ENCODE data around the gene SPATA33. TPM values are rescaled to one million over a fixed set of nuclear protein-coding genes. Genes with fewer than 3 reads are reported as not detected.
"Not testable (repeated sequence)": the region's sequence is repeated elsewhere in the genome, so short reads cannot be mapped to it uniquely, and the experiment has no call there.

Gene SPATA33
- total RNA-seq, 4 donors from 2014 or later, result 1.7 to 5.3 (median 3.2) TPM

DNA sequence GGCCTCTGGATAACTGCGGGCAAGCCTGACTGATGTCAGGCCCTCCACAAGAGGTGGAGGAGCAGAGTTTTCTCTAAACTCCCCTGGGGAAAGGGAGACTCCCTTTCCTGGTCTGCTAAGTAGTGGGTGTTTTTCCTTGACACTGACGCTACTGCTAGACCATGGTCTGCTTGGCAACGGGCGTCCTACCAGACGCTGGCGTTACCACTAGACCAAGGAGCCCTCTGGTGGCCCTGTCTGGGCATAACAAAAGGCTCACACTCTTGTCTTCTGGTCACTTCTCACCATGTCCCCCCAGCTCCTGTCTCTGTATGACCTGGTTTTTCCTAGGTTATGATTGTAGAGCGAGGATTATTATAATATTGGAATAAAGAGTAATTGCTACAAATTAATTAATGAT, 9.4 kb downstream of the SPATA33 start:
- TF ChIP-seq, protein P1, sequence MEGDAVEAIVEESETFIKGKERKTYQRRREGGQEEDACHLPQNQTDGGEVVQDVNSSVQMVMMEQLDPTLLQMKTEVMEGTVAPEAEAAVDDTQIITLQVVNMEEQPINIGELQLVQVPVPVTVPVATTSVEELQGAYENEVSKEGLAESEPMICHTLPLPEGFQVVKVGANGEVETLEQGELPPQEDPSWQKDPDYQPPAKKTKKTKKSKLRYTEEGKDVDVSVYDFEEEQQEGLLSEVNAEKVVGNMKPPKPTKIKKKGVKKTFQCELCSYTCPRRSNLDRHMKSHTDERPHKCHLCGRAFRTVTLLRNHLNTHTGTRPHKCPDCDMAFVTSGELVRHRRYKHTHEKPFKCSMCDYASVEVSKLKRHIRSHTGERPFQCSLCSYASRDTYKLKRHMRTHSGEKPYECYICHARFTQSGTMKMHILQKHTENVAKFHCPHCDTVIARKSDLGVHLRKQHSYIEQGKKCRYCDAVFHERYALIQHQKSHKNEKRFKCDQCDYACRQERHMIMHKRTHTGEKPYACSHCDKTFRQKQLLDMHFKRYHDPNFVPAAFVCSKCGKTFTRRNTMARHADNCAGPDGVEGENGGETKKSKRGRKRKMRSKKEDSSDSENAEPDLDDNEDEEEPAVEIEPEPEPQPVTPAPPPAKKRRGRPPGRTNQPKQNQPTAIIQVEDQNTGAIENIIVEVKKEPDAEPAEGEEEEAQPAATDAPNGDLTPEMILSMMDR (IDR thresholded peaks at IDR 0.05), result peak in 1 of 4 experiments; percentile 26
- H3K27me3 ChIP-seq, result not testable (repeated sequence)

DNA sequence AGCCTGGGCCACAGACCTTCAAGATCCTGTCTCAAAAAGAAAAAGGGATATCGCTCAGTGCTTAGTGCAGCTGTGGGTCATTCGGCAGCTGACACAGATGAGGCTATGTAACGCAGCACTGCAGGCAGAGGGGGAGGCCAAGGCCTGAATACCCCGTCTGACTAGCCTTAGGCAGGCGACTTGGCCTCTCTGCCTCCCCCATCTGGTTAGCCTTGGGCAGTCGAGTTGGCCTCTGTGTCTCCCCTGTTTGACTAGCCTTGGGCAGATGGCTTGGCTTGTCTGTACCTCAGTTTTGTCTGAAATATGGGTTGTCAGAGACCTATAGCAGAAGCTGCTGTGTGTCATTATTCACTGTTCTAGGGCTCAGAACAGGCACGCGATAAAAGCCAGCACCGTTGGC, 10.0 kb downstream of the SPATA33 start:
- ATAC-seq, result no peak
- no CpG with 5 or more reads among the region's 9 CpGs for WGBS, 2 donors (ENCODE audit: low coverage in 1 of 2)
- H3K4me1 ChIP-seq, result no peaks in the 10 kb centered on the region
- H3K9me3 ChIP-seq, result no peaks in the 10 kb centered on the region
- no peaks in the 10 kb centered on the region for H3K27me3 ChIP-seq
- H3K36me3 ChIP-seq, result peaks cover 0 to 16% of the 10 kb centered on the region in 2 donors
- no peak overlapping the region for H3K4me3 ChIP-seq
- no peak overlapping the region for H3K27ac ChIP-seq
- TF ChIP-seq, protein P1 (IDR thresholded peaks at IDR 0.05), result no peak
- no peak for TF ChIP-seq EP300 (IDR thresholded peaks at IDR 0.05)
- no peak for TF ChIP-seq POLR2AphosphoS5 (IDR thresholded peaks at IDR 0.05)
- TF ChIP-seq POLR2A (IDR thresholded peaks at IDR 0.05), result no peak

More for the DNA sequence above, 9.4 kb downstream of the SPATA33 start:
- WGBS, 2 donors (ENCODE audit: low coverage in 1 of 2), result 40 to 51% methylated on average over 6 of the region's 7 CpGs
- not testable (repeated sequence) for H3K9me3 ChIP-seq, H3K4me1 ChIP-seq, H3K27ac ChIP-seq, ATAC-seq, H3K4me3 ChIP-seq
- H3K36me3 ChIP-seq, result peaks cover 0 to 23% of the 10 kb centered on the region in 2 donors

DNA sequence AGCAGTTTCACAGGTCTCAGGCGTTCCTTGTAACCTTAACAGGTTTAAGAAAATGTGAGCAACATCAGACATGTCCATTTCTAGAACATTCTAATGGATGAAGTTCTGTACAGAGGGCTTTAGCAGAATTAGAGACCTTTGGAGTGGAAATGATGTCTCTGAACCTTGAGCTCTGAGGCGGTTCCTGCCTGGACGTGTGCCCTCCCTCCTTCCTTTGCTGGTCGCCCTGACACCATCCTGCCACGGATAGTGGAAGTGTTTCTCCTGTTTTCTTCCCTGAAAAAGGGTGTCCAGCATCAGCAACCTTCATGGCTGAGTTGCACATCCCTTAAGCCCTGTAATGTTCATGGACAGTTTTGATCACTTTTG, 11.1 kb downstream of the SPATA33 start:
- 39 to 66% methylated on average over 4 of the region's 5 CpGs for WGBS, 2 donors (ENCODE audit: low coverage in 1 of 2)
- ATAC-seq, result no peak
- H3K36me3 ChIP-seq, result peaks cover 0 to 8% of the 10 kb centered on the region in 2 donors
- H3K4me3 ChIP-seq, result no peak overlapping the region
- no peaks in the 10 kb centered on the region for H3K9me3 ChIP-seq
- TF ChIP-seq, protein P1 (IDR thresholded peaks at IDR 0.05), result no peak
- H3K4me1 ChIP-seq, result no peaks in the 10 kb centered on the region
- H3K27ac ChIP-seq, result no peak overlapping the region
- no peaks in the 10 kb centered on the region for H3K27me3 ChIP-seq

DNA sequence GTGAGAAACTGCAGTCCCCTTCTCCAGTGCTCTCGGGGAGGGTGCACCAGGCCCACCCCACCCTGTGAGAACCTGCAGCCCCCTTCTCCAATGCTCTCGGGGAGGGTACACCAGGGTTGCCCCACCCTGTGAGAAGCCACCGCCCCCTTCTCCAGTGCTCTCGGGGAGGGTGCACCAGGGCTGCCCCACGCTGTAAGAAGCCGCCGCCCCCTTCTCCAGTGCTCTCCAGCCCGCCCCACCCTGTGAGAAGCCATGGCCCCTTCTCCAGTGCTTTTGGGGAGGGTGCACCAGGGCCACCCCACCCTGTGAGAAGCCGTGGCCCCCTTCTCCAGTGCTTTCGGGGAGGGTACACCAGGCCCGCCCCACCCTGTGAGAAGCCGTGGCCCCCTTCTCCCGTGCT, 12.1 kb downstream of the SPATA33 start:
- TF ChIP-seq, protein P1 (IDR thresholded peaks at IDR 0.05), result no peak
- TF ChIP-seq EP300 (IDR thresholded peaks at IDR 0.05) (no peak), POLR2A (IDR thresholded peaks at IDR 0.05) (no peak), POLR2AphosphoS5 (IDR thresholded peaks at IDR 0.05) (no peak)
- Histone ChIP-seq H3K9me3 (no peaks in the 10 kb centered on the region), H3K27ac (no peak overlapping the region), H3K4me1 (no peaks in the 10 kb centered on the region), H3K36me3 (peaks cover 0 to 2% of the 10 kb centered on the region in 2 donors), H3K4me3 (no peak overlapping the region), H3K27me3 (no peaks in the 10 kb centered on the region)
- no peak for ATAC-seq
- 100% methylated on average over 2 of the region's 13 CpGs; no CpG with 5 or more reads in 1 of the 2 donors for WGBS, 2 donors (ENCODE audit: low coverage in 1 of 2)

DNA sequence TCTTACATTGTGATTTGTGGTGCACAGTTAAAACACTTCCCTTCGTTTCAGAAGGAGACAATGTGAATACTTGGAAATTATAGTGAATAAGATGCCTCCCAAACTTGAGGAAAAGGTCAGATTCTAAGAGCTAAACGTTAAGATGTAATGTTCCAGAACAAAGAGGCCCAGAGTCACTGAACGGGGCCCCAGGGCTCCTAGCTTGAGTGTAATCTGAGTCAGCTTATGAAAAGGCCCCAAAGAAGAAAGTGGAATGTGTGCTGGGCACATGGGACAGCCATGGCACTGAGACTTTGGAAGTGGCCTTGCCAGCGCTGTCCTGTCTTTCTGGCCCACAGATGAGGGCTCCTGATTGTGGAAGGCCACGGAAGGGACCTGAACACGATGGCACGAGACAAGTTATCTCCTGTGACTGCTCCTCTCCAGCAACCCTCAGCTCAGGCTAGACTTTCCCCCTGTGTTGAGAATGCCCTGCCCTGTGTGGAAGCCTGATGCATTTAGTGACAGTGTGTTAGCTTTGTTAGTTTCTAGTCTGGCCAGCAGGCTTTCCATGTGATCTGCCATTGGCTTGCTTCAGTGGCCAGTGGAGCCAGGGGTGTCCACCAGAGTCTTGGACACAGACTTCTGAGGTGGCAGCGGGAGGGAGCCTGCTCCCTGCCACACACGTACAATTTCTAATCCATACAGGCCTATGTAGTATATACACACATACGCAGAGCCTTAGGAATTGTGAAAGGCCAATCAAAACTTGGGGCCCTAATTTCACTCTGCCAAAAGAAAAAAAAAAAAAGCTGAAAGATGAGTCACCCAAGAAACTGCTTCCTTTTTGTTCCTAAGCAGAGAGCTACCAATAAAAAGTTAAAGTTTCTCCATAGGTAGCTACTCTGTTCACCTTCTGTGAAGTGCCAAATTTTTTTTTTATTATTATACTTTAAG, 13.1 kb downstream of the SPATA33 start:
- H3K27ac ChIP-seq, result no peak overlapping the region
- no peak for ATAC-seq

DNA sequence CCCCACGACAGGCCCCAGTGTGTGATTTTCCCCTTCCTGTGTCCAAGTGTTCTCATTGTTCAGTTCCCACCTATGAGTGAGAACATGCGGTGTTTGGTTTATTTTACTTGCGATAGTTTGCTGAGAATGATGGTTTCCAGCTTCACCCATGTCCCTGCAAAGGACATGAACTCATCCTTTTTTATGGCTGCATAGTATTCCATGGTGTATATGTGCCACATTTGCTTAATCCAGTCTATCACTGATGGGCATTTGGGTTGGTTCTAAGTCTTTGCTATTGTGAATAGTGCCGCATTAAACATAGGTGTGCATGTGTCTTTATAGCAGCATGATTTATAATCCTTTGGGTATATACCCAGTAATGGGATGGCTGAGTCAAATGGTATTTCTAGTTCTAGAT, 13.9 kb downstream of the SPATA33 start:
- WGBS, 2 donors (ENCODE audit: low coverage in 1 of 2), result 62 to 95% methylated on average over 3 to 4 of the region's 4 CpGs
- H3K4me1 ChIP-seq, H3K27ac ChIP-seq, H3K36me3 ChIP-seq, ATAC-seq, H3K27me3 ChIP-seq, H3K9me3 ChIP-seq, H3K4me3 ChIP-seq: not testable (repeated sequence)

More for the DNA sequence above, 13.1 kb downstream of the SPATA33 start:
- TF ChIP-seq POLR2AphosphoS5 (IDR thresholded peaks at IDR 0.05) (no peak), POLR2A (IDR thresholded peaks at IDR 0.05) (no peak), EP300 (IDR thresholded peaks at IDR 0.05) (no peak)
- TF ChIP-seq, protein P1 (IDR thresholded peaks at IDR 0.05), result no peak
- WGBS, 2 donors (ENCODE audit: low coverage in 1 of 2), result 65 to 67% methylated on average over 6 to 9 of the region's 10 CpGs
- Histone ChIP-seq H3K4me3 (no peak overlapping the region), H3K4me1 (no peaks in the 10 kb centered on the region), H3K27me3 (no peaks in the 10 kb centered on the region), H3K36me3 (no peaks in the 10 kb centered on the region), H3K9me3 (no peaks in the 10 kb centered on the region)

Measured in gastroesophageal sphincter (tissue), 4 donors.